Measurements from ENCODE around the gene COX14.

- peak; percentile 87 to 91 (median 89) for TF ChIP-seq CTCF (IDR thresholded peaks at IDR 0.05)
- peak in 3 of 4 donors; percentile 66 to 96 (median 96) for TF ChIP-seq POLR2A (IDR thresholded peaks at IDR 0.05)
Observed at GRCh38 chr12:50111693-50112455, at the start of gene COX14.
